Lower leg skin (tissue), 4 donors: Measurements from ENCODE around the gene ZFAND3. TPM values are rescaled to one million over a fixed set of nuclear protein-coding genes. Genes with fewer than 3 reads are reported as not detected.

Source experiments
- DNase-seq, 2 donors: peaks; one replicate each; pipeline ENCODE4 v3.0.0-alpha.2; 2019; ENCODE audit warnings: low spot score in 2 of 2
- H3K4me3 ChIP-seq: fragments of 200-600 bp; sonication (generic); 2 replicates; pipeline ENCODE4 v1.5.1; 2017; ENCODE audit warnings: mild to moderate bottlenecking, low read depth; ENCODE audit not compliant: poor library complexity, severe bottlenecking
- CTCF ChIP-seq, 3 donors: fragments of 450-650 bp; IDR thresholded peaks; one replicate each; pipeline ENCODE4 v1.5.1; 2016; ENCODE audit warnings: antibody characterized with exemption in 3 of 3, mild to moderate bottlenecking in 3 of 3, moderate library complexity in 2 of 3
- POLR2A ChIP-seq, 2 donors: fragments of 450-650 bp; IDR thresholded peaks; one replicate each; pipeline ENCODE4 v1.6.1; 2016 to 2017; ENCODE audit warnings: antibody characterized with exemption in 2 of 2, mild to moderate bottlenecking in 1 of 2, moderate library complexity in 1 of 2
- WGBS, 2 donors: methylation state at CpG; one replicate each; pipeline ENCODE4 v1.1.5; 2018; 5-methylcytosine and 5-hydroxymethylcytosine counted together
- intact Hi-C: fragments of 100-400 bp; cut with DNase I; formaldehyde crosslinking; loops from one replicate; pipeline ENCODE4 v1.15.0; 2023; ENCODE audit warnings: low total_unique reads
- total RNA-seq, 4 donors: library from RNA; depleted of rRNA; stranded (reverse); fragments of >200 nt; gene quantifications; one replicate each; pipeline ENCODE4 v1.1.0, GENCODE V29; 2016

ZFAND3 gene
- total RNA-seq, 4 donors from 2014 or later, result 26.3 to 40.8 (median 30.3) TPM

- no peak for DNase-seq
- TF ChIP-seq POLR2A (IDR thresholded peaks at IDR 0.05), result no peak
- no peak for TF ChIP-seq CTCF (IDR thresholded peaks at IDR 0.05)
- 44 to 58% methylated on average over 11 of the region's 11 CpGs for WGBS, 2 donors
- H3K4me3 ChIP-seq, result no peak overlapping the region
- intact Hi-C loops, result no loop called here
Measured at GRCh38 chr6:38150681-38151296, 331.3 kb downstream of the ZFAND3 start.

GRCh38 chr6:38151580-38152500, 332.3 kb downstream of the ZFAND3 start:
- intact Hi-C loops, result no loop called here
- WGBS, 2 donors, result 96 to 97% methylated on average over 22 of the region's 22 CpGs
- peak in 1 of 2 donors; percentile 82 for DNase-seq
- TF ChIP-seq POLR2A (IDR thresholded peaks at IDR 0.05) (no peak), CTCF (IDR thresholded peaks at IDR 0.05) (no peak)
- H3K4me3 ChIP-seq, result no peak overlapping the region

GRCh38 chr6:38152620-38153019, 333.1 kb downstream of the ZFAND3 start:
- TF ChIP-seq CTCF (IDR thresholded peaks at IDR 0.05) (no peak), POLR2A (IDR thresholded peaks at IDR 0.05) (no peak)
- no peak for DNase-seq
- intact Hi-C loops, result no loop called here
- 92 to 94% methylated on average over 8 of the region's 8 CpGs for WGBS, 2 donors
- no peak overlapping the region for H3K4me3 ChIP-seq

GRCh38 chr6:38153076-38153797, 333.7 kb downstream of the ZFAND3 start:
- H3K4me3 ChIP-seq, result no peak overlapping the region
- 81 to 90% methylated on average over 22 to 23 of the region's 23 CpGs for WGBS, 2 donors
- DNase-seq, result peak in 1 of 2 donors; percentile 81
- TF ChIP-seq POLR2A (IDR thresholded peaks at IDR 0.05), result no peak
- no peak for TF ChIP-seq CTCF (IDR thresholded peaks at IDR 0.05)
- intact Hi-C loops, result no loop called here

GRCh38 chr6:38153798-38154345, 334.3 kb downstream of the ZFAND3 start:
- intact Hi-C loops, result no loop called here
- WGBS, 2 donors, result 85 to 90% methylated on average over 16 of the region's 16 CpGs
- DNase-seq, result peak in 1 of 2 donors; percentile 56
- TF ChIP-seq CTCF (IDR thresholded peaks at IDR 0.05) (no peak), POLR2A (IDR thresholded peaks at IDR 0.05) (no peak)
- no peak overlapping the region for H3K4me3 ChIP-seq
